Nephron progenitor cell (in vitro differentiated cells): Measurements from ENCODE around the gene VPS13A.
"Not testable (repeated sequence)": the region's sequence is repeated elsewhere in the genome, so short reads cannot be mapped to it uniquely, and the experiment has no call there.

Experiments
- DNase-seq: peaks from one replicate; pipeline ENCODE4 v3.0.0; 2021
- H3K27ac Mint-ChIP-seq: 2 replicates; pipeline ENCODE4 v1.8.0; 2021; ENCODE audit warnings: mild to moderate bottlenecking, moderate library complexity, mixed read lengths
- H3K27me3 Mint-ChIP-seq: 2 replicates; pipeline ENCODE4 v1.8.0; 2021; ENCODE audit warnings: mild to moderate bottlenecking, low read depth, mixed read lengths; ENCODE audit not compliant: poor library complexity
- H3K36me3 Mint-ChIP-seq: 2 replicates; pipeline ENCODE4 v1.8.0; 2021; ENCODE audit warnings: low read depth, mixed read lengths
- H3K4me1 Mint-ChIP-seq: 2 replicates; pipeline ENCODE4 v1.8.0; 2021; ENCODE audit warnings: mixed read lengths
- H3K4me3 Mint-ChIP-seq: 2 replicates; pipeline ENCODE4 v1.8.0; 2021; ENCODE audit warnings: mild to moderate bottlenecking, moderate library complexity, mixed read lengths
- H3K9me3 Mint-ChIP-seq: 2 replicates; pipeline ENCODE4 v1.8.0; 2021; ENCODE audit warnings: mild to moderate bottlenecking, moderate library complexity, mixed read lengths
- CTCF ChIP-seq: fragments of 200-600 bp; sonication (generic); IDR thresholded peaks from 2 replicates; pipeline ENCODE4 v1.5.0; 2021; ENCODE audit warnings: antibody characterized with exemption

Gene VPS13A

GRCh38 chr9:77261605-77262004, 84.3 kb downstream of the VPS13A start:
- DNase-seq = no peak
- TF ChIP-seq CTCF = no peak
- no peak overlapping the region for H3K27ac Mint-ChIP-seq

GRCh38 chr9:77267762-77268161, 90.4 kb downstream of the VPS13A start:
- not testable (repeated sequence) for H3K27me3 Mint-ChIP-seq

More at GRCh38 chr9:77261605-77262004, 84.3 kb downstream of the VPS13A start:
- H3K36me3 Mint-ChIP-seq = peaks cover 70% of the 10 kb centered on the region
- peaks cover 27% of the 10 kb centered on the region for H3K9me3 Mint-ChIP-seq
- no peaks in the 10 kb centered on the region for H3K27me3 Mint-ChIP-seq
- no peaks in the 10 kb centered on the region for H3K4me1 Mint-ChIP-seq
- no peak overlapping the region for H3K4me3 Mint-ChIP-seq

GRCh38 chr9:77271023-77271690, 93.8 kb downstream of the VPS13A start:
- TF ChIP-seq CTCF = no peak
- Mint-ChIP-seq H3K4me1 (no peaks in the 10 kb centered on the region), H3K9me3 (peaks cover 8% of the 10 kb centered on the region)

More at GRCh38 chr9:77267762-77268161, 90.4 kb downstream of the VPS13A start:
- H3K4me3 Mint-ChIP-seq, DNase-seq, H3K27ac Mint-ChIP-seq, H3K4me1 Mint-ChIP-seq: not testable (repeated sequence)
- Mint-ChIP-seq H3K9me3 (peaks cover 31% of the 10 kb centered on the region), H3K36me3 (peaks cover 51% of the 10 kb centered on the region)

GRCh38 chr9:77276799-77277198, 99.5 kb downstream of the VPS13A start:
- H3K27me3 Mint-ChIP-seq = no peaks in the 10 kb centered on the region
- H3K36me3 Mint-ChIP-seq = peaks cover 16% of the 10 kb centered on the region
- H3K4me1 Mint-ChIP-seq = no peaks in the 10 kb centered on the region
- DNase-seq = no peak
- no peaks in the 10 kb centered on the region for H3K9me3 Mint-ChIP-seq
- H3K4me3 Mint-ChIP-seq = no peak overlapping the region
- no peak overlapping the region for H3K27ac Mint-ChIP-seq
- TF ChIP-seq CTCF = no peak

More at GRCh38 chr9:77271023-77271690, 93.8 kb downstream of the VPS13A start:
- DNase-seq = no peak
- H3K27me3 Mint-ChIP-seq = no peaks in the 10 kb centered on the region
- H3K27ac Mint-ChIP-seq = no peak overlapping the region
- H3K4me3 Mint-ChIP-seq = no peak overlapping the region
- peaks cover 23% of the 10 kb centered on the region for H3K36me3 Mint-ChIP-seq

- no peak for TF ChIP-seq CTCF
- no peaks in the 10 kb centered on the region for H3K27me3 Mint-ChIP-seq
- H3K9me3 Mint-ChIP-seq = no peaks in the 10 kb centered on the region
- H3K4me3 Mint-ChIP-seq = no peak overlapping the region
- no peaks in the 10 kb centered on the region for H3K4me1 Mint-ChIP-seq
- no peak for DNase-seq
- H3K27ac Mint-ChIP-seq = no peak overlapping the region
- H3K36me3 Mint-ChIP-seq = peaks cover 16% of the 10 kb centered on the region
Observed at GRCh38 chr9:77277719-77278118, 100.4 kb downstream of the VPS13A start.

- peaks cover 20% of the 10 kb centered on the region for H3K36me3 Mint-ChIP-seq
- peaks cover 15% of the 10 kb centered on the region for H3K9me3 Mint-ChIP-seq
- TF ChIP-seq CTCF = no peak
- H3K27ac Mint-ChIP-seq = no peak overlapping the region
- no peak for DNase-seq
- no peaks in the 10 kb centered on the region for H3K27me3 Mint-ChIP-seq
- no peaks in the 10 kb centered on the region for H3K4me1 Mint-ChIP-seq
- H3K4me3 Mint-ChIP-seq = no peak overlapping the region
Observed at GRCh38 chr9:77283991-77284390, 106.7 kb downstream of the VPS13A start.
